Neuronal stem cell (in vitro differentiated cells): Measurements from ENCODE around the gene NTN1.

Experiments
- DNase-seq: peaks from one replicate; pipeline ENCODE4 v3.0.0-alpha.2; 2013; ENCODE audit warnings: low spot score
- H2AFZ ChIP-seq: one replicate; pipeline ENCODE4 v1.6.1; 2013; ENCODE audit warnings: mild to moderate bottlenecking, low read length, inconsistent platforms
- H2AK5ac ChIP-seq: 2 replicates; pipeline ENCODE4 v1.6.1; 2013; ENCODE audit warnings: low read depth, mild to moderate bottlenecking, inconsistent platforms, low read length, moderate library complexity, mixed read lengths
- H2BK120ac ChIP-seq: 2 replicates; pipeline ENCODE4 v1.6.1; 2013; ENCODE audit warnings: low read depth, mild to moderate bottlenecking, inconsistent platforms, low read length, moderate library complexity, mixed read lengths
- H2BK12ac ChIP-seq: one replicate; pipeline ENCODE4 v1.6.1; 2013; ENCODE audit warnings: low read length, inconsistent platforms
- H2BK15ac ChIP-seq: 2 replicates; pipeline ENCODE4 v1.6.1; 2013; ENCODE audit warnings: mild to moderate bottlenecking, low read length, inconsistent platforms, mixed read lengths
- H2BK5ac ChIP-seq: one replicate; pipeline ENCODE4 v1.6.1; 2013; ENCODE audit warnings: inconsistent platforms, mild to moderate bottlenecking, low read length, moderate library complexity
- H3K14ac ChIP-seq: one replicate; pipeline ENCODE4 v1.6.1; 2013; ENCODE audit warnings: low read length, inconsistent platforms
- H3K18ac ChIP-seq: 2 replicates; pipeline ENCODE4 v1.6.1; 2013; ENCODE audit warnings: low read length, inconsistent platforms
- H3K23ac ChIP-seq: 2 replicates; pipeline ENCODE4 v1.6.1; 2013; ENCODE audit warnings: low read depth, mild to moderate bottlenecking, mixed read lengths, low read length, inconsistent platforms; ENCODE audit not compliant: poor library complexity
- H3K27ac ChIP-seq: replicated peaks from 3 replicates; pipeline ENCODE4 v1.5.1; 2013; ENCODE audit warnings: low read length, inconsistent platforms
- H3K27me3 ChIP-seq, 3 experiments: 2 replicates each; pipeline ENCODE4 v1.6.1; 2013; ENCODE audit warnings: low read length in 3 of 3, mild to moderate bottlenecking in 2 of 3, inconsistent platforms in 1 of 3, low read depth in 1 of 3, mixed read lengths in 1 of 3, moderate library complexity in 1 of 3; ENCODE audit not compliant: control insufficient read depth in 3 of 3, insufficient read depth in 3 of 3
- H3K36me3 ChIP-seq, 2 donors: replicated peaks in 1 of 2; 2 replicates each; pipeline ENCODE4 v1.6.1; 2013; ENCODE audit warnings: low read length in 2 of 2; ENCODE audit not compliant: control insufficient read depth in 2 of 2, insufficient read depth in 2 of 2
- H3K4ac ChIP-seq: 2 replicates; pipeline ENCODE4 v1.6.1; 2013; ENCODE audit warnings: inconsistent platforms, mild to moderate bottlenecking, low read length, moderate library complexity
- H3K4me1 ChIP-seq, 2 donors: 1 replicate in 1 of 2; 2 replicates in 1 of 2; pipeline ENCODE4 v1.6.1; 2013; ENCODE audit warnings: low read length in 2 of 2, low read depth in 1 of 2; ENCODE audit not compliant: control insufficient read depth in 2 of 2, insufficient read depth in 1 of 2
- H3K4me2 ChIP-seq: one replicate; pipeline ENCODE4 v1.6.1; 2013; ENCODE audit warnings: mild to moderate bottlenecking, low read length, inconsistent platforms; ENCODE audit not compliant: insufficient read depth, poor library complexity, severe bottlenecking
- H3K4me3 ChIP-seq, 2 donors: 2 replicates each; pipeline ENCODE4 v1.5.1; 2013; ENCODE audit warnings: low read length in 2 of 2, mild to moderate bottlenecking in 2 of 2, inconsistent platforms in 1 of 2, moderate library complexity in 1 of 2
- H3K79me1 ChIP-seq: one replicate; pipeline ENCODE4 v1.6.1; 2013; ENCODE audit warnings: low read depth, mild to moderate bottlenecking, inconsistent platforms, low read length, moderate library complexity
- H3K9ac ChIP-seq: one replicate; pipeline ENCODE4 v1.6.1; 2013; ENCODE audit warnings: mild to moderate bottlenecking, low read depth, low read length, inconsistent platforms; ENCODE audit not compliant: poor library complexity
- H3K9me3 ChIP-seq, 2 donors: replicated peaks in 1 of 2; 2 replicates each; pipeline versions ENCODE3 to v1.6.1; 2013; ENCODE audit warnings: low read length in 2 of 2, mild to moderate bottlenecking in 2 of 2, inconsistent platforms in 1 of 2, low read depth in 1 of 2, mixed read lengths in 1 of 2, moderate library complexity in 1 of 2; ENCODE audit not compliant: control insufficient read depth in 2 of 2, insufficient read depth in 1 of 2
- H4K8ac ChIP-seq: one replicate; pipeline ENCODE4 v1.6.1; 2013; ENCODE audit warnings: low read depth, mild to moderate bottlenecking, inconsistent platforms, low read length, moderate library complexity
- H4K91ac ChIP-seq: one replicate; pipeline ENCODE4 v1.6.1; 2013; ENCODE audit warnings: low read length, low read depth, mild to moderate bottlenecking, inconsistent platforms; ENCODE audit not compliant: poor library complexity
- WGBS, 2 donors: extraction: QIAGEN DNeasy Blood & Tissue Kit; methylation state at CpG; one replicate each; pipeline ENCODE4 v1.1.7; 2013; ENCODE audit warnings: missing lambda C conversion rate in 2 of 2, mixed read lengths in 1 of 2; ENCODE audit not compliant: insufficient read length in 2 of 2, insufficient replicate concordance in 1 of 2; ENCODE audit errors: extremely low coverage in 2 of 2; 5-methylcytosine and 5-hydroxymethylcytosine counted together

NTN1 gene

DNA sequence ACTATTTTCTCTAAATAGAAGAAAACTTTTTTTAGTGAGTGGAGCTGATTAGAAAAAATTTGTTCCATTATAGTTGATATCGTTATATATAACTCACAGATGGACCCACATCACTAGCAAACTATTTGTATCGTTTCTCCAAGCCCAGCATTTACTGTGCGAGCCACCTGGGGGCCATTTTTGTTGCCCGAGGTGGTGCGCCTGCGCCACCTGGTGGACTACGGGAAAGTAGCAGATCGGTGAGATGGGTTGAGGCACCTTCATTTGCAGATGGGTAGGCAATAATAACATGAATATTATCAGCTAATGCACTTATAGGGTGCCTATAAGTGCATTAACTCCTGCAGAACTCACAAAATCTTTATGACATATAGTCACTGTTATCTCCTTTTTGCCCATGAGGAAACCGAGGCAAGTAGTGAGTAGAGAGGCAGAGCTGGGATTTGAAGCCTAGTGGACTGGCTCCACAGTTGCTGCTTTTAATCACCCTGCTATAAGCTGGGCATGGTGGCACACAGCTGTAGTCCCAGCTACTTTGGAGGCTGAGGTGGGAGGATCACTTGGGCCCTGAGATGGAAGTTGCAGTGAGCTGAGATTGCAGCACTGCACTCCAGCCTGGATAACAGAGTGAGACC, 23.2 kb upstream of the NTN1 start:
- Histone ChIP-seq H3K23ac (no peak overlapping the region), H4K91ac (no peak overlapping the region), H2AK5ac (no peak overlapping the region), H3K9ac (no peak overlapping the region), H2AFZ (no peak overlapping the region), H4K8ac (no peak overlapping the region), H3K14ac (no peak overlapping the region), H3K18ac (no peak overlapping the region), H3K36me3 (no peaks in the 10 kb centered on the region), H3K4me1 (peaks cover 3 to 12% of the 10 kb centered on the region in 2 donors), H2BK15ac (no peak overlapping the region), H3K27ac (no peak overlapping the region), H3K79me1 (no peaks in the 10 kb centered on the region), H3K9me3 (peaks cover 2 to 10% of the 10 kb centered on the region in 2 donors), H3K27me3 (peaks cover 0 to 20% (median 17%) of the 10 kb centered on the region in 3 experiments), H3K4ac (no peak overlapping the region), H2BK5ac (no peak overlapping the region), H2BK120ac (no peak overlapping the region), H2BK12ac (no peak overlapping the region), H3K4me3 (no peak overlapping the region), H3K4me2 (no peak overlapping the region)
- peak; percentile 56 for DNase-seq
- WGBS, 2 donors, result no CpG with 5 or more reads among the region's 9 CpGs

DNA sequence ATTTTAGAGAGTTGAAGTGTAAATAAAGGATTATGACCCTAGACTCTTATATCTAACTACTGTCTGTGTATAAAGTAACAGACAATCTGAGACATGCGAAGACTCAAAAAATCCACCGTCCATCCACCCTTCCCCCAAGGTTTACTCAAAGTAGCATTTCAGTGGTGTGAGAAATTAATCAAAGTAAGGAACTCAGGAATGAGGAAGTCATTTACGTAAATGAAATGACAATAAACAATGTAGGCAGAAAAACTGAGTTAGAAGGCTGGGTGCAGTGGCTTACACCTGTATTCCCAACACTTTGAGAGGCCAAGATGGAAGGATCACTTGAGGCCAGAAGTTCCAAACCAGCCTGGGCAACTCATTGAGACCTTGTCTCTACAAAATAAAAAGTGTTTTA, 19.8 kb upstream of the NTN1 start:
- no peak overlapping the region for H2AFZ ChIP-seq
- no peak overlapping the region for H2BK12ac ChIP-seq
- H2BK15ac ChIP-seq, result no peak overlapping the region
- DNase-seq, result no peak
- H3K4me1 ChIP-seq, result peaks cover 3 to 16% of the 10 kb centered on the region in 2 donors
- WGBS, 2 donors, result no CpG with 5 or more reads among the region's 3 CpGs
- no peak overlapping the region for H3K18ac ChIP-seq
- H3K14ac ChIP-seq, result no peak overlapping the region
- H3K27ac ChIP-seq, result no peak overlapping the region
- H3K27me3 ChIP-seq, result peaks cover 5 to 53% (median 41%) of the 10 kb centered on the region in 3 experiments
- H3K79me1 ChIP-seq, result no peaks in the 10 kb centered on the region
- no peak overlapping the region for H2BK5ac ChIP-seq
- H3K4me2 ChIP-seq, result no peak overlapping the region
- H3K36me3 ChIP-seq, result no peaks in the 10 kb centered on the region
- no peak overlapping the region for H4K8ac ChIP-seq
- peaks cover 5 to 10% of the 10 kb centered on the region in 2 donors for H3K9me3 ChIP-seq
- H2BK120ac ChIP-seq, result no peak overlapping the region
- no peak overlapping the region for H3K23ac ChIP-seq
- H3K4ac ChIP-seq, result no peak overlapping the region
- no peak overlapping the region for H2AK5ac ChIP-seq
- H3K4me3 ChIP-seq, result no peak overlapping the region
- no peak overlapping the region for H4K91ac ChIP-seq
- H3K9ac ChIP-seq, result no peak overlapping the region

GRCh38 chr17:9002227-9002605, 19.1 kb upstream of the NTN1 start:
- H3K23ac ChIP-seq, result no peak overlapping the region
- peaks cover 5 to 56% (median 42%) of the 10 kb centered on the region in 3 experiments for H3K27me3 ChIP-seq
- peaks cover 5 to 10% of the 10 kb centered on the region in 2 donors for H3K9me3 ChIP-seq
- H2BK12ac ChIP-seq, result no peak overlapping the region
- no peak for DNase-seq
- H3K9ac ChIP-seq, result no peak overlapping the region
- no peak overlapping the region for H2AK5ac ChIP-seq
- H2BK15ac ChIP-seq, result no peak overlapping the region
- peaks cover 3 to 16% of the 10 kb centered on the region in 2 donors for H3K4me1 ChIP-seq
- no peaks in the 10 kb centered on the region for H3K36me3 ChIP-seq
- H3K14ac ChIP-seq, result no peak overlapping the region
- H2AFZ ChIP-seq, result peak overlapping the region; percentile 93
- no CpG with 5 or more reads among the region's 15 CpGs for WGBS, 2 donors
- no peak overlapping the region for H3K4me3 ChIP-seq
- peak overlapping the region; percentile 88 for H3K4me2 ChIP-seq
- no peaks in the 10 kb centered on the region for H3K79me1 ChIP-seq
- H3K18ac ChIP-seq, result no peak overlapping the region
- H3K27ac ChIP-seq, result no peak overlapping the region
- no peak overlapping the region for H3K4ac ChIP-seq
- no peak overlapping the region for H4K8ac ChIP-seq
- no peak overlapping the region for H2BK5ac ChIP-seq
- no peak overlapping the region for H4K91ac ChIP-seq
- H2BK120ac ChIP-seq, result no peak overlapping the region

DNA sequence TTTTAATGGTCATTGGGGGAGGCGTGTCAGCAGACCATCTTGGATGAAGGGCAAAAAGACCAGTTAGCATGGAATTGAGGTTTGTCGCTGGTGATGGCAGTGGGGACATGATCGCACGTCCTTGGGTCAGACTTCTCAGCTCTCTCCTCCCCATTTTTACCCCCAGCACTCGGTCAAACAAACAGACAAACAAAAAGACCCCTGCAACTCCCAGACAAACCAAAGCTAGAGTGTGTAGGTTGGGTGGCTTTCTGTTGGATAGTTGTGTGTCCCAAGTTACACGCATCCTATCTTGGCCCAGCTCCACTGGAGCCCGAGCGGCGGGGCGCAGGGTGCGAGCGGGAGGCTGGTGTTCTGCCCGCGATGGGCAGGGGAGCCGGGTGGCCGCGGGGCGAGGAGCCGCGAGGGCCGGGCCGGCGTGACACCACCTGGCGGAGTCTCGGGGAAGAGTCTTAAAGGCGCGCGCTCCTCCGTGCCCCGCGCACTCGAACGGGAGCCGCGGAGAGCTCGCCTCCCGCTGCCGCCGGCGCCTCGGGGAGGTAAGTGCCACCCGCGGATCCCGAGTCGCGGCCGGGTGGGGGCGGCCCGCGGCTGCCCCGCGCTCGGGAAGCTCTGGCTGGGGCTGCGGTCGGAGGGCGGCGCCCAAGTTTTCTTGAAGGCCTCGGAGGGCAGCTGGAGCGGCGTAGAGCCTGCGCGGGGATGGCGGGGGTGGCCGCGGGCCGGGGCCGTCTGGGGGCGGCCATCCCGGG, 18.5 kb upstream of the NTN1 start:
- H3K36me3 ChIP-seq, result no peaks in the 10 kb centered on the region
- peaks cover 5 to 56% (median 42%) of the 10 kb centered on the region in 3 experiments for H3K27me3 ChIP-seq

More for the DNA sequence above, 18.5 kb upstream of the NTN1 start:
- Histone ChIP-seq H2BK5ac (no peak overlapping the region), H2BK120ac (peak overlapping the region; percentile 77), H3K9ac (no peak overlapping the region), H3K18ac (peak overlapping the region; percentile 97), H3K23ac (peak overlapping the region; percentile 27), H3K27ac (no peak overlapping the region), H3K14ac (no peak overlapping the region), H2AK5ac (no peak overlapping the region), H3K79me1 (no peaks in the 10 kb centered on the region), H4K8ac (no peak overlapping the region), H3K9me3 (peaks cover 5 to 10% of the 10 kb centered on the region in 2 donors), H4K91ac (no peak overlapping the region), H3K4me1 (peaks cover 3 to 16% of the 10 kb centered on the region in 2 donors), H3K4me3 (peak overlapping the region; percentile 35 to 76), H3K4ac (no peak overlapping the region), H2BK12ac (no peak overlapping the region), H3K4me2 (peak overlapping the region; percentile 88), H2AFZ (peak overlapping the region; percentile 93), H2BK15ac (peak overlapping the region; percentile 1)
- peak; percentile 62 for DNase-seq
- no CpG with 5 or more reads among the region's 69 CpGs for WGBS, 2 donors
